Measurements from ENCODE around the gene CCNF. TPM values are rescaled to one million over a fixed set of nuclear protein-coding genes. Genes with fewer than 3 reads are reported as not detected.

Gene CCNF
- total RNA-seq, 4 donors from 2014 or later, result 0.27 to 2.1 (median 0.82) TPM

DNA sequence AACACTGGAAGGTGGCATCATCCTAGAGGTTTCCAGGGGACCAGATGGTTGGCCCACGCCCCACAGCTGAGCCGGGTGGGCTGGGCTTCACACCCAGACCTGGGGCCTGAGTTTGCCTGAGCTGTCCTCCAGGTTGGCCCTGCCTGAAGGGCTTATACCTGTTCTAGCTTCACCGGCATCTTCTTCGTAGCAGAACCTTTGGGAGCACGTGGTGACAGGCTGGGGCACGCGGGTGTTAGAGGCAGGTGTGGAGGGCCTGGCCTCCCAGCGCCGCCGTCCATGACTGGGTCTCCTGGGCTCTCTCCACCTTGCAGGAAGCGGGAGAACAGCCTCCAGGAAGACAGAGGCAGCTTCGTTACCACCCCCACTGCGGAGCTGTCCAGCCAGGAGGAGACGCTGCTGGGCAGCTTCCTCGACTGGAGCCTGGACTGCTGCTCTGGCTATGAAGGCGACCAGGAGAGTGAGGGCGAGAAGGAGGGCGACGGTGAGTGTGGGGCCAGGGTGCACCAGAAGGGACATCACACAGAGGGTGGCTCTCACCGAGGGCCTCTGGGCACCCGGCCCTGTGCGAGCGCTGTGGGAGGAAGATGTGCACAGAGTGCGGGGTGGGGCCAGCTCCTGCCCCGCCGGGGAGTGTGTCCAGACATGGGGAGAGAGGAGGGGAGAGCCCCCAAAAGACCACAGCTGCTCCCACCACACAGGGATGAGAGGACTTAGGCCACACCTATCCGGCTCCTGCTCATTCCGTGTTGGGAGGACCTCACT lies 26.0 kb downstream of the CCNF start:
- no peak overlapping the region for H3K4me3 ChIP-seq
- H3K4me1 ChIP-seq, result peaks cover 0 to 14% (median 7%) of the 10 kb centered on the region in 3 donors
- ATAC-seq, result no peak
- H3K27ac ChIP-seq, result no peak overlapping the region
- TF ChIP-seq POLR2A (IDR thresholded peaks at IDR 0.05), result no peak
- TF ChIP-seq EP300 (IDR thresholded peaks at IDR 0.05), result no peak
- no peak for TF ChIP-seq POLR2AphosphoS5 (IDR thresholded peaks at IDR 0.05)
- TF ChIP-seq, protein P1, sequence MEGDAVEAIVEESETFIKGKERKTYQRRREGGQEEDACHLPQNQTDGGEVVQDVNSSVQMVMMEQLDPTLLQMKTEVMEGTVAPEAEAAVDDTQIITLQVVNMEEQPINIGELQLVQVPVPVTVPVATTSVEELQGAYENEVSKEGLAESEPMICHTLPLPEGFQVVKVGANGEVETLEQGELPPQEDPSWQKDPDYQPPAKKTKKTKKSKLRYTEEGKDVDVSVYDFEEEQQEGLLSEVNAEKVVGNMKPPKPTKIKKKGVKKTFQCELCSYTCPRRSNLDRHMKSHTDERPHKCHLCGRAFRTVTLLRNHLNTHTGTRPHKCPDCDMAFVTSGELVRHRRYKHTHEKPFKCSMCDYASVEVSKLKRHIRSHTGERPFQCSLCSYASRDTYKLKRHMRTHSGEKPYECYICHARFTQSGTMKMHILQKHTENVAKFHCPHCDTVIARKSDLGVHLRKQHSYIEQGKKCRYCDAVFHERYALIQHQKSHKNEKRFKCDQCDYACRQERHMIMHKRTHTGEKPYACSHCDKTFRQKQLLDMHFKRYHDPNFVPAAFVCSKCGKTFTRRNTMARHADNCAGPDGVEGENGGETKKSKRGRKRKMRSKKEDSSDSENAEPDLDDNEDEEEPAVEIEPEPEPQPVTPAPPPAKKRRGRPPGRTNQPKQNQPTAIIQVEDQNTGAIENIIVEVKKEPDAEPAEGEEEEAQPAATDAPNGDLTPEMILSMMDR (IDR thresholded peaks at IDR 0.05), result no peak
- peaks cover 0 to 43% of the 10 kb centered on the region in 2 donors for H3K36me3 ChIP-seq
- H3K9me3 ChIP-seq, result no peaks in the 10 kb centered on the region
- H3K27me3 ChIP-seq, result no peaks in the 10 kb centered on the region
- 100% methylated on average over 7 of the region's 28 CpGs; no CpG with 5 or more reads in 1 of the 2 donors for WGBS, 2 donors (ENCODE audit: low coverage in 1 of 2)

DNA sequence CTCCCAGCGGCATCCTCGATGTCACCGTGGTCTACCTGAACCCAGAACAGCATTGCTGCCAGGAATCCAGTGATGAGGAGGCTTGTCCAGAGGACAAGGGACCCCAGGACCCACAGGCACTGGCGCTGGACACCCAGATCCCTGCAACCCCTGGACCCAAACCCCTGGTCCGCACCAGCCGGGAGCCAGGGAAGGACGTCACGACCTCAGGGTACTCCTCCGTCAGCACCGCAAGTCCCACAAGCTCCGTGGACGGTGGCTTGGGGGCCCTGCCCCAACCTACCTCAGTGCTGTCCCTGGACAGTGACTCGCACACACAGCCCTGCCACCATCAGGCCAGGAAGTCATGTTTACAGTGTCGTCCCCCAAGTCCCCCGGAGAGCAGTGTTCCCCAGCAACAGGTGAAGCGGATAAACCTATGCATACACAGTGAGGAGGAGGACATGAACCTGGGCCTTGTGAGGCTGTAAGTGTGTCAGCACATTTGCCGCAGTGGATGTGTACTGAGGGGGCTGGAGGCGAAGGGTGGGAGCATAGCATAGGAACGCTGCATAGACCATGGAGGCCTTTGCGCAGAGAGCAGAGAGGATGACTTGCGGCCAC lies 27.4 kb downstream of the CCNF start:
- H3K9me3 ChIP-seq, result no peaks in the 10 kb centered on the region
- no peak overlapping the region for H3K4me3 ChIP-seq
- TF ChIP-seq POLR2AphosphoS5 (IDR thresholded peaks at IDR 0.05) (no peak), EP300 (IDR thresholded peaks at IDR 0.05) (no peak), POLR2A (IDR thresholded peaks at IDR 0.05) (no peak)
- TF ChIP-seq, protein P1 (IDR thresholded peaks at IDR 0.05), result no peak
- no peak for ATAC-seq
- peaks cover 0 to 38% of the 10 kb centered on the region in 2 donors for H3K36me3 ChIP-seq
- peaks cover 0 to 18% (median 9%) of the 10 kb centered on the region in 3 donors for H3K4me1 ChIP-seq
- WGBS, 2 donors (ENCODE audit: low coverage in 1 of 2), result 84 to 94% methylated on average over 4 to 5 of the region's 21 CpGs
- no peak overlapping the region for H3K27ac ChIP-seq
- no peaks in the 10 kb centered on the region for H3K27me3 ChIP-seq

DNA sequence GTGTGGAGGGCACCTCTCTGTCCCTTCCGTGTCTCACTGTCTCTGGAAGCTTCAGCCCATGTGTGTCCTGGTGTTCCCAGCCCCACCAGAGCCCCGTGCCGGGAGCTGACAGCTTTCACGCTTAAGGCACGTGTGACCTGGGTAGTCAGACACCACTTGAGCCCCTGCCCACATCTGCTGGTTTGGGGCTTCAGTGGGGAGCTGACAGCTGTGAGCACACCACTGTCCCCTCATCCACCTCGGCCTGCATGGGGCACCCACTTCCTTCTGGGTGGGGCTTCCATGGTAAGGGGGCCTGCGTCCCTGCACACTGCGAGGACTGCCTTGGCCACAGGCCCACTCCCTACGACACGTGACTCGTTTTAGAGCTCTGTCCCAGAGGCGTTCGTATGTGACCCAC lies 28.0 kb downstream of the CCNF start:
- no peak for TF ChIP-seq EP300 (IDR thresholded peaks at IDR 0.05)
- TF ChIP-seq, protein P1 (IDR thresholded peaks at IDR 0.05), result no peak
- TF ChIP-seq POLR2AphosphoS5 (IDR thresholded peaks at IDR 0.05), result no peak
- no peak for TF ChIP-seq POLR2A (IDR thresholded peaks at IDR 0.05)
- 43 to 62% methylated on average over 4 to 7 of the region's 13 CpGs for WGBS, 2 donors (ENCODE audit: low coverage in 1 of 2)
- no peak overlapping the region for H3K27ac ChIP-seq
- H3K9me3 ChIP-seq, result no peaks in the 10 kb centered on the region
- H3K27me3 ChIP-seq, result no peaks in the 10 kb centered on the region
- peaks cover 0 to 18% (median 9%) of the 10 kb centered on the region in 3 donors for H3K4me1 ChIP-seq
- no peak overlapping the region for H3K4me3 ChIP-seq
- peaks cover 0 to 32% of the 10 kb centered on the region in 2 donors for H3K36me3 ChIP-seq
- ATAC-seq, result no peak

DNA sequence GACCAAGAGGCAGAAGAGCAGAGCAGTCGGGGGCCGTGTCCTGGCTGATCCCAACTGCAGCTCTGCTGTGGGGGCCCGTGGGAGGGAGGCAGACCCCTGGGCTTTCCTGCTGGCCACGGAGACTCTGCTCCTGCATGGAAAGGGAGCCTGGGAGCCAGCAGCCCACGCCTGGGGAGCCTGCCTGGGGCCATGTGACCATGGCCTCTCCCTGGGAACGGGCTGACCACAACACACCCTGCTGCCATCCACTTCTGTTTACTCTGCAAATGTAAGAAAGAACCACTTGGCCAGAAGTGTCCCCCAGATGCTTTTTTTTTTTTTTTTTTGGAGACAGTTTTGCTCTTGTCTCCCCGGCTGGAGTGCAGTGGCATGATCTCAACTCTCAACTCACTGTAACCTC lies 28.7 kb downstream of the CCNF start:
- Histone ChIP-seq H3K27me3 (no peaks in the 10 kb centered on the region), H3K4me1 (peaks cover 0 to 18% (median 9%) of the 10 kb centered on the region in 3 donors), H3K9me3 (no peaks in the 10 kb centered on the region), H3K4me3 (no peak overlapping the region), H3K36me3 (peaks cover 0 to 32% of the 10 kb centered on the region in 2 donors), H3K27ac (no peak overlapping the region)
- 69 to 85% methylated on average over 2 to 5 of the region's 7 CpGs for WGBS, 2 donors (ENCODE audit: low coverage in 1 of 2)
- no peak for ATAC-seq
- no peak for TF ChIP-seq POLR2A (IDR thresholded peaks at IDR 0.05)
- TF ChIP-seq, protein P1 (IDR thresholded peaks at IDR 0.05), result no peak
